H1 (cell line): ENCODE measurements around the gene GDF3. TPM values are rescaled to one million over a fixed set of nuclear protein-coding genes. Genes with fewer than 3 reads are reported as not detected.

Source experiments
- CTCF ChIA-PET: fragments of 300-600 bp; sonication (Branson Sonifier 250); formaldehyde crosslinking; loops from one replicate; lab custom pipeline; 2021; ENCODE audit not compliant: partially characterized antibody; lab: Charles Lee
- POLR2A ChIA-PET: fragments of 300-600 bp; sonication (Branson Sonifier 250); formaldehyde crosslinking; loops from one replicate; lab custom pipeline; 2021; ENCODE audit warnings: inconsistent platforms; ENCODE audit not compliant: partially characterized antibody; lab: Charles Lee
- DNase-seq, 2 experiments: peaks; one replicate each; pipeline versions ENCODE4 v3.0.0 to v3.0.0-alpha.2; 2010 to 2022; ENCODE audit warnings: low spot score in 2 of 2, low read depth in 1 of 2, mixed read lengths in 1 of 2
- FAIRE-seq: peaks from 2 replicates; lab custom pipeline; 2011; peaks lifted over from hg19 to GRCh38; lab: Jason Lieb, UNC
- H2AFZ ChIP-seq: 2 replicates; pipeline ENCODE4 v1.8.1; 2012; ENCODE audit warnings: low read length, inconsistent platforms
- H2AK5ac ChIP-seq: 2 replicates; pipeline ENCODE4 v1.6.1; 2013; ENCODE audit warnings: low read depth, low read length
- H2BK120ac ChIP-seq: replicated peaks from 2 replicates; pipeline ENCODE3; 2013; ENCODE audit warnings: low read depth, low read length, inconsistent platforms
- H2BK12ac ChIP-seq: 2 replicates; pipeline ENCODE4 v1.6.1; 2013; ENCODE audit warnings: low read depth, low read length
- H2BK15ac ChIP-seq: 2 replicates; pipeline ENCODE4 v1.6.1; 2013; ENCODE audit warnings: low read length
- H2BK20ac ChIP-seq: 2 replicates; pipeline ENCODE4 v1.6.1; 2013; ENCODE audit warnings: low read length
- H2BK5ac ChIP-seq: 2 replicates; pipeline ENCODE4 v1.6.1; 2013; ENCODE audit warnings: low read depth, low read length
- H3K14ac ChIP-seq: 2 replicates; pipeline ENCODE4 v1.6.1; 2013; ENCODE audit warnings: inconsistent platforms; ENCODE audit not compliant: insufficient read length
- H3K18ac ChIP-seq: 2 replicates; pipeline ENCODE4 v1.6.1; 2013; ENCODE audit warnings: low read length; ENCODE audit errors: extremely low read depth
- H3K23ac ChIP-seq: 2 replicates; pipeline ENCODE4 v1.6.1; 2013; ENCODE audit warnings: inconsistent platforms; ENCODE audit not compliant: insufficient read length
- H3K23me2 ChIP-seq: 2 replicates; pipeline ENCODE4 v1.6.1; 2013; ENCODE audit warnings: low read depth, low read length
- H3K27ac ChIP-seq: 2 replicates; pipeline ENCODE4 v1.6.1; 2011; ENCODE audit warnings: low read depth, low read length, inconsistent platforms
- H3K27me3 ChIP-seq, 4 experiments: replicated peaks in 1 of 4; 1 replicate in 1 of 4; 2 replicates in 3 of 4; pipeline versions ENCODE4 v1.6.1 to v1.8.1; 2011 to 2013; ENCODE audit warnings: low read length in 3 of 4, mild to moderate bottlenecking in 3 of 4, inconsistent platforms in 2 of 4, mixed read lengths in 2 of 4, moderate library complexity in 1 of 4; ENCODE audit not compliant: control insufficient read depth in 3 of 4, insufficient read depth in 3 of 4; ENCODE audit errors: extremely low read depth in 1 of 4
- H3K36me3 ChIP-seq, 4 experiments: 2 replicates each; pipeline versions ENCODE4 v1.6.1 to v1.8.1; 2011 to 2013; ENCODE audit warnings: mild to moderate bottlenecking in 4 of 4, low read length in 3 of 4, moderate library complexity in 2 of 4, control low read depth in 1 of 4, inconsistent platforms in 1 of 4; ENCODE audit not compliant: insufficient read depth in 4 of 4, control insufficient read depth in 2 of 4
- H3K4ac ChIP-seq: replicated peaks from 2 replicates; pipeline ENCODE3; 2013; ENCODE audit warnings: low read length, low read depth, mixed read lengths, inconsistent platforms; ENCODE audit not compliant: insufficient read length
- H3K4me1 ChIP-seq, 4 experiments: replicated peaks in 1 of 4; 1 replicate in 1 of 4; 2 replicates in 3 of 4; pipeline versions ENCODE4 v1.6.1 to v1.8.1; 2011 to 2013; ENCODE audit warnings: low read length in 3 of 4, inconsistent platforms in 2 of 4, mixed read lengths in 1 of 4; ENCODE audit not compliant: insufficient read depth in 4 of 4, control insufficient read depth in 3 of 4
- H3K4me2 ChIP-seq, 2 experiments: 2 replicates each; pipeline versions ENCODE4 v1.6.1 to v1.8.1; 2011 to 2013; ENCODE audit warnings: low read depth in 2 of 2, low read length in 2 of 2, control low read depth in 1 of 2, inconsistent platforms in 1 of 2, mild to moderate bottlenecking in 1 of 2; ENCODE audit not compliant: insufficient read depth in 1 of 2
- H3K4me3 ChIP-seq, 4 experiments: fragments of 200-600, 300-600 bp in 1 of 4; sonication (generic), shearing (Covaris generic), sonication (Bioruptor Twin) in 1 of 4; 2 replicates each; pipeline versions ENCODE4 v1.5.1 to v1.8.1; 2011 to 2016; ENCODE audit warnings: low read length in 4 of 4, low read depth in 3 of 4, control low read depth in 2 of 4, inconsistent platforms in 2 of 4, mild to moderate bottlenecking in 2 of 4, mixed read lengths in 1 of 4, moderate library complexity in 1 of 4; ENCODE audit not compliant: insufficient read depth in 2 of 4; ENCODE audit errors: extremely low read depth in 1 of 4
- H3K56ac ChIP-seq: replicated peaks from 2 replicates; pipeline ENCODE3; 2013; ENCODE audit warnings: low read depth, mild to moderate bottlenecking, mixed read lengths, low read length, inconsistent platforms; ENCODE audit not compliant: insufficient read length
- H3K79me1 ChIP-seq: 2 replicates; pipeline ENCODE4 v1.6.1; 2013; ENCODE audit warnings: low read depth, low read length, control low read depth
- H3K79me2 ChIP-seq, 2 experiments: 2 replicates each; pipeline versions ENCODE4 v1.6.1 to v1.8.1; 2012 to 2013; ENCODE audit warnings: low read length in 2 of 2, mild to moderate bottlenecking in 2 of 2, inconsistent platforms in 1 of 2; ENCODE audit not compliant: insufficient read depth in 2 of 2, control insufficient read depth in 1 of 2
- H3K9ac ChIP-seq, 4 experiments: replicated peaks in 1 of 4; 1 replicate in 1 of 4; 2 replicates in 3 of 4; pipeline versions ENCODE4 v1.6.1 to v1.8.1; 2011 to 2013; ENCODE audit warnings: low read depth in 3 of 4, low read length in 3 of 4, control low read depth in 2 of 4, mild to moderate bottlenecking in 2 of 4, moderate library complexity in 2 of 4, inconsistent platforms in 1 of 4; ENCODE audit errors: extremely low read depth in 1 of 4
- H3K9me3 ChIP-seq, 2 experiments: 2 replicates each; pipeline versions ENCODE4 v1.6.1 to v1.8.1; 2012 to 2013; ENCODE audit warnings: mild to moderate bottlenecking in 2 of 2, moderate library complexity in 2 of 2, control low read depth in 1 of 2, inconsistent platforms in 1 of 2, low read depth in 1 of 2, low read length in 1 of 2, mixed read lengths in 1 of 2; ENCODE audit not compliant: insufficient read depth in 2 of 2
- H4K20me1 ChIP-seq, 2 experiments: replicated peaks in 1 of 2; 2 replicates each; pipeline versions ENCODE3 to v1.8.1; 2011 to 2013; ENCODE audit warnings: inconsistent platforms in 2 of 2, low read length in 2 of 2, mild to moderate bottlenecking in 1 of 2; ENCODE audit not compliant: insufficient read depth in 2 of 2, control insufficient read depth in 1 of 2
- H4K5ac ChIP-seq: 2 replicates; pipeline ENCODE4 v1.6.1; 2013; ENCODE audit warnings: low read length, low read depth, mixed read lengths, inconsistent platforms; ENCODE audit not compliant: insufficient read length
- H4K8ac ChIP-seq: 2 replicates; pipeline ENCODE4 v1.8.0; 2013; ENCODE audit warnings: mild to moderate bottlenecking, moderate library complexity, low read length, inconsistent platforms; ENCODE audit not compliant: insufficient read depth; ENCODE audit errors: extremely low read depth
- H4K91ac ChIP-seq: replicated peaks from 2 replicates; pipeline ENCODE3; 2013; ENCODE audit warnings: low read length, mixed read lengths, inconsistent platforms; ENCODE audit not compliant: insufficient read length
- BRCA1 ChIP-seq: IDR thresholded peaks from 2 replicates; pipeline ENCODE4 v1.6.1; 2012; ENCODE audit warnings: low read depth, low read length, improper control_type of control experiment
- EGR1 ChIP-seq: IDR thresholded peaks from 2 replicates; pipeline ENCODE4 v1.6.1; 2011; ENCODE audit warnings: low read depth, low read length, borderline replicate concordance
- NRF1 ChIP-seq: IDR thresholded peaks from 2 replicates; pipeline ENCODE4 v1.6.1; 2011; ENCODE audit warnings: mild to moderate bottlenecking, low read depth, low read length, improper control_type of control experiment
- POLR2A ChIP-seq, 2 experiments: IDR thresholded peaks; 1 replicate in 1 of 2; 2 replicates in 1 of 2; pipeline ENCODE4 v1.6.1; 2011; ENCODE audit warnings: low read depth in 2 of 2, low read length in 2 of 2, mild to moderate bottlenecking in 2 of 2; ENCODE audit errors: control extremely low read depth in 1 of 2
- POLR2AphosphoS5 ChIP-seq: IDR thresholded peaks from 2 replicates; pipeline ENCODE4 v1.6.1; 2011; ENCODE audit warnings: low read depth, low read length
- RAD21 ChIP-seq, 2 experiments: IDR thresholded peaks in 1 of 2; conservative IDR thresholded peaks in 1 of 2; 2 replicates each; pipeline ENCODE4 v1.6.1; 2011; ENCODE audit warnings: low read depth in 2 of 2, low read length in 2 of 2, improper control_type of control experiment in 1 of 2, inconsistent platforms in 1 of 2, mild to moderate bottlenecking in 1 of 2, moderate library complexity in 1 of 2
- RXRA ChIP-seq: IDR thresholded peaks from 2 replicates; pipeline ENCODE4 v1.6.1; 2011; ENCODE audit warnings: low read depth, mild to moderate bottlenecking, low read length, moderate library complexity; ENCODE audit not compliant: insufficient read depth
- SUZ12 ChIP-seq: fragments of 200-600 bp; sonication (generic); IDR thresholded peaks from 2 replicates; pipeline ENCODE4 v1.6.1; 2012; ENCODE audit warnings: mild to moderate bottlenecking, inconsistent platforms, low read length, moderate library complexity, mixed read lengths
- TBP ChIP-seq: IDR thresholded peaks from 2 replicates; pipeline ENCODE4 v1.6.1; 2011; ENCODE audit warnings: low read depth, low read length, improper control_type of control experiment
- TCF12 ChIP-seq: IDR thresholded peaks from 2 replicates; pipeline ENCODE4 v1.6.1; 2011; ENCODE audit warnings: low read depth, mild to moderate bottlenecking, low read length
- TEAD4 ChIP-seq: IDR thresholded peaks from 2 replicates; pipeline ENCODE4 v1.6.1; 2012; ENCODE audit warnings: low read depth, low read length, inconsistent platforms, mixed read lengths
- WGBS, 2 experiments: shearing (Covaris generic) in 1 of 2; methylation state at CpG; one replicate each; pipeline versions ENCODE4 v1.1.6 to v1.1.7; 2013 to 2015; ENCODE audit warnings: low lambda C conversion rate in 2 of 2, mixed read lengths in 2 of 2, inconsistent platforms in 1 of 2, low coverage in 1 of 2, missing lambda C conversion rate in 1 of 2; ENCODE audit not compliant: insufficient replicate concordance in 2 of 2, insufficient coverage in 1 of 2, insufficient read length in 1 of 2; ENCODE audit errors: extremely low coverage in 1 of 2, missing lambda C conversion rate in 1 of 2; 5-methylcytosine and 5-hydroxymethylcytosine counted together
- polyA plus RNA-seq, 7 experiments: library from polyadenylated mRNA; depleted of rRNA in 3 of 7; stranded (reverse) in 5 of 7; unstranded in 2 of 7; fragments of >200 nt in 5 of 7; fragments of 200-250 nt in 2 of 7; gene quantifications; 1 replicate in 5 of 7; 2 replicates in 1 of 7; 4 replicates in 1 of 7; pipeline versions ENCODE4 v1.2.1 to v1.2.3, GENCODE V29; 2011 to 2013; ENCODE audit warnings: missing spikeins in 2 of 7, mixed read lengths in 2 of 7
- total RNA-seq: library from RNA; stranded (reverse); fragmentation: NEBNext Ultra II Directional; extraction: Animal tissue kit (Norgen Biotek cat#: 25700); gene quantifications from 2 replicates; pipeline ENCODE4 v1.2.1, GENCODE V29; 2021
- TF ChIP-seq, protein P1 (sequence below), 3 experiments: IDR thresholded peaks; 1 replicate in 2 of 3; 2 replicates in 1 of 3; pipeline versions ENCODE4 v1.5.1 to v1.6.1; 2011; ENCODE audit warnings: low read length in 3 of 3, mild to moderate bottlenecking in 3 of 3, inconsistent platforms in 2 of 3, low read depth in 1 of 3, moderate library complexity in 1 of 3; ENCODE audit not compliant: insufficient read depth in 1 of 3; ENCODE audit errors: control extremely low read depth in 1 of 3

Gene GDF3
- total and polyA plus RNA-seq, 2 of the 8 experiments (the other 6 are each of a cell fraction or from before 2014, with no cell fraction given) = 4.3 to 16.8 TPM

- Histone ChIP-seq H3K4me1 (peaks cover 0 to 5% (median 2%) of the 10 kb centered on the region in 4 experiments; a peak in 4 of 7 replicates), H2BK5ac (no peak overlapping the region), H2AFZ (no peak overlapping the region), H3K27me3 (no peaks in the 10 kb centered on the region), H2BK15ac (no peak overlapping the region), H3K36me3 (no peaks in the 10 kb centered on the region), H2BK120ac (no peak overlapping the region), H3K18ac (no peak overlapping the region), H3K23me2 (no peaks in the 10 kb centered on the region), H3K4ac (no peak overlapping the region), H2AK5ac (no peak overlapping the region), H3K9ac (no peak overlapping the region), H2BK20ac (no peak overlapping the region), H3K4me2 (no peak overlapping the region), H3K14ac (no peak overlapping the region), H3K23ac (no peak overlapping the region), H4K20me1 (no peaks in the 10 kb centered on the region), H3K4me3 (no peak overlapping the region), H3K56ac (no peak overlapping the region), H3K27ac (no peak overlapping the region), H3K79me2 (no peaks in the 10 kb centered on the region), H3K9me3 (no peaks in the 10 kb centered on the region), H3K79me1 (no peaks in the 10 kb centered on the region), H4K8ac (no peak overlapping the region), H2BK12ac (no peak overlapping the region), H4K91ac (no peak overlapping the region), H4K5ac (no peak overlapping the region)
- WGBS, 2 experiments = 44% methylated on average over 5 of the region's 5 CpGs; no CpG with 5 or more reads in 1 of the 2 experiments
- FAIRE-seq = peak; percentile 63
- ChIA-PET POLR2A (interaction anchor here (0.6 to 1.8 kb wide), 4 partner anchors 85 to 199 kb away, joined by 3 to 7 read pairs (median 4); no protein-coding TSS in a partner anchor), CTCF (interaction anchor here (0.6 to 4.9 kb wide), 25 partner anchors 8 to 362 kb away, joined by 3 to 69 read pairs (median 4); no protein-coding TSS in a partner anchor)
- DNase-seq = no peak
- no peak for TF ChIP-seq BRCA1
- TF ChIP-seq TEAD4 = peak; percentile 69; the same call in 1 of the 2 replicates
- TF ChIP-seq NRF1 = no peak
- TF ChIP-seq, protein P1, sequence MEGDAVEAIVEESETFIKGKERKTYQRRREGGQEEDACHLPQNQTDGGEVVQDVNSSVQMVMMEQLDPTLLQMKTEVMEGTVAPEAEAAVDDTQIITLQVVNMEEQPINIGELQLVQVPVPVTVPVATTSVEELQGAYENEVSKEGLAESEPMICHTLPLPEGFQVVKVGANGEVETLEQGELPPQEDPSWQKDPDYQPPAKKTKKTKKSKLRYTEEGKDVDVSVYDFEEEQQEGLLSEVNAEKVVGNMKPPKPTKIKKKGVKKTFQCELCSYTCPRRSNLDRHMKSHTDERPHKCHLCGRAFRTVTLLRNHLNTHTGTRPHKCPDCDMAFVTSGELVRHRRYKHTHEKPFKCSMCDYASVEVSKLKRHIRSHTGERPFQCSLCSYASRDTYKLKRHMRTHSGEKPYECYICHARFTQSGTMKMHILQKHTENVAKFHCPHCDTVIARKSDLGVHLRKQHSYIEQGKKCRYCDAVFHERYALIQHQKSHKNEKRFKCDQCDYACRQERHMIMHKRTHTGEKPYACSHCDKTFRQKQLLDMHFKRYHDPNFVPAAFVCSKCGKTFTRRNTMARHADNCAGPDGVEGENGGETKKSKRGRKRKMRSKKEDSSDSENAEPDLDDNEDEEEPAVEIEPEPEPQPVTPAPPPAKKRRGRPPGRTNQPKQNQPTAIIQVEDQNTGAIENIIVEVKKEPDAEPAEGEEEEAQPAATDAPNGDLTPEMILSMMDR (IDR thresholded peaks at IDR 0.05; ENCODE audit: control extremely low read depth in 1 of 3, insufficient read depth in 1 of 3, low read depth in 1 of 3, low read length in 3 of 3) = peak in 2 of 3 experiments; percentile 44 to 59; a peak in 3 of 4 replicates
- TF ChIP-seq SUZ12 = no peak
- no peak for TF ChIP-seq TCF12
- TF ChIP-seq EGR1 = no peak
- TF ChIP-seq RAD21 (IDR thresholded peaks at IDR 0.05 in 1 of 2, conservative IDR thresholded peaks at IDR 0.05 in 1 of 2; ENCODE audit: low read depth in 2 of 2, low read length in 2 of 2) = peak; percentile 76 to 82
- no peak for TF ChIP-seq POLR2AphosphoS5
- no peak for TF ChIP-seq TBP
- no peak for TF ChIP-seq POLR2A (IDR thresholded peaks at IDR 0.05; ENCODE audit: control extremely low read depth in 1 of 2, low read depth in 2 of 2, low read length in 2 of 2)
- TF ChIP-seq RXRA = no peak
These were observed 20.8 kb upstream of the GDF3 start for GRCh38 chr12:7716381-7716780.
